AML-193 (cell line): ENCODE data around the gene SPPL3.
"Not testable (repeated sequence)": the region's sequence is repeated elsewhere in the genome, so short reads cannot be mapped to it uniquely, and the experiment has no call there.

Experiments
- DNase-seq, 2 experiments: peaks; one replicate each; lab custom pipeline; 2025; lab: John Stamatoyannopoulos, UW

The SPPL3 gene

GRCh38 chr12:120844768-120845449 lies 59.2 kb downstream of the SPPL3 start:
- no peak for DNase-seq

- no peak for DNase-seq
Observed at GRCh38 chr12:120844297-120844696, 59.9 kb downstream of the SPPL3 start.

GRCh38 chr12:120843472-120843871 lies 60.7 kb downstream of the SPPL3 start:
- DNase-seq: no peak

DNA sequence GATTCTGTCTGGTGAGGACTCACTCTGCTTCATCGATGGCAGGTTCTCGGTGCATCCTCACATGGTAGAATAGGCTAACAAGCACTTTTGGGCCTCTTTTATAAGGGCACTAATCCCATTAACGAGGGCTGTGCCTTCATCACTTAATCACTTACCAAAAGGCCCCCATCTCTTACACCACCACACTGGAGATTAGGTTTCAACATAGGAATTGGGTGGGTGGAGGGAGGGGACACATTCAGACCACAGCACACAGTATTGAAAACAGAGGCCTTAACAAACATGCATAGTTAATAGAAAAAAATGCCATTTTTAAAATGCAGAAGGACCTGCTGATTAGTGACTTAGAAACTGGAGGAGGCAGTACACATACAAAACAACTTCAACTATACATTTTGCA lies 61.6 kb downstream of the SPPL3 start:
- DNase-seq: no peak

DNA sequence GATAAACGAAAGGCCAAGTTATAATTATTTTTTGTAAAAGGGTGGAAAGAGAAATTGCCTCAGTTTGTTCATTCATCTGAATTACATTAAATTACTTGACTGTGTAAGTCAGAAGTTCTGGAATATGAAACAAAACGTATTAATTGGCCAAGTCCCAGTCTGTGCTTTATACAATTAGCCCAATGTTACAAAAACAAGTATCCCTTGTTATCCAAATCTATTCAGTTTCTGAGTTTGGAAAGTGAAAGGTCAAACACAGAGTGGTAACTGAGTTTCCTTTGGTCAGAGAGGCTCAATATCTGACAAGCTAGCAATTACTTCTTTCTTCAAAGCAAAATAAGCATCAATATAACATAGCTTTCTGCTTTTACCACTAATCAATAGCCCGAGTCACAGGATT lies 62.6 kb downstream of the SPPL3 start:
- DNase-seq: no peak

DNA sequence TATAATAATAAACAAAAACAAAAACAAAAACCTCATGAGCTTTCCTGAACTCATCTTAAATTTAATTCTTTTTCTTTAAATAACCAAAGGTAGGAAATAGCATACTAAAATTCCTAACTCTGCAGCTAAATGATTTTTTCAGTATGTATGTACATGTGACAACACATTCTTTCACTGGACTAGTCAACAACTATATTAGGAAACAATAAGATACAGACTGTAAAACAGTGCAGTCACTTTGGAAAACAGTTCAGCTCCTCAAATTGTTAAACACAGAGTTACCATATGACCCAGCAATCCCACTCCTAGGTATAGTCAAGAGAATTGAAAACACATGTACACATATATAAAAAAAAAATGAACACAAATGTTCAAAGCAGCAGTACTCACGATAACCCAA lies 64.7 kb downstream of the SPPL3 start:
- no peak for DNase-seq

DNA sequence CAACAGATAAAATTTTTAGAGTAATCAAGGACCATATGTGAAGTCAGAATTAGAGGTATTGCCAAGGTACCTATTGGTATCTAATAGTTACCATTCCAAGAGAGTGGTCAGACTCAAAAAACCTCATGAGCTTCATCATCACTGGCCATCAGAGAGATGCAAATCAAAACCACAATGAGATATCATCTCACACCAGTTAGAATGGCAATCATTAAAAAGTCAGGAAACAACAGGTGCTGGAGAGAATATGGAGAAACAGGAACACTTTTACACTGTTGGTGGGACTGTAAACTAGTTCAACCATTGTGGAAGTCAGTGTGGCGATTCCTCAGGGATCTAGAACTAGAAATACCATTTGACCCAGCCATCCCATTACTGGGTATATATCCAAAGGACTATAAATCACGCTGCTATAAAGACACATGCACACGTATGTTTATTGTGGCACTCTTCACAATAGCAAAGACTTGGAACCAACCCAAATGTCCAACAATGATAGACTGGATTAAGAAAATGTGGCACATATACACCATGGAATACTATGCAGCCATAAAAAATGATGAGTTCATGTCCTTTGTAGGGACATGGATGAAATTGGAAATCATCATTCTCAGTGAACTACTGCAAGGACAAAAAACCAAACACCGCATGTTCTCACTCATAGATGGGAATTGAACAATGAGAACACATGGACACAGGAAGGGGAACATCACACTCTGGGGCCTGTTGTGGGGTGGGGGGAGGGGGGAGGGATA lies 65.4 kb downstream of the SPPL3 start:
- DNase-seq: not testable (repeated sequence)

GRCh38 chr12:120836114-120836684 lies 68.0 kb downstream of the SPPL3 start:
- DNase-seq: no peak

DNA sequence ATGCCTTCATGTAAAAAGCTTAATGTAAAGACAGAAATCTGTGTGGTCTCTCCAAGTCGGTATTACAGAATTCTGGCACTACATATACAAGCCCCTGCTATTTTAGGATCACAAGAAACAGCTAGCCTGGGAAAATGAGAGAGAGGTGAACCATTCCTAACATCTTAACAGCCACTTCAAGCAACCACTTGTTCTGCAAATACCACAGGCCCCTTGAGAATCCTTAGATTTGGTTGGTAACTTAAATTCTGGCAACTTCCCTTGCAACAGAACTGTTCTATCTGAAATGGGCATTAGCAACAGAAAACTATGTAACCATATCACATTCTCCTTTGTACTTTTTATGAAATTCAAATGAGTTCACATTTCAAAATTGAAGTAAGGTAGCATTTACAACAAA lies 68.5 kb downstream of the SPPL3 start:
- no peak for DNase-seq

GRCh38 chr12:120835304-120835612 lies 68.9 kb downstream of the SPPL3 start:
- DNase-seq: no peak

DNA sequence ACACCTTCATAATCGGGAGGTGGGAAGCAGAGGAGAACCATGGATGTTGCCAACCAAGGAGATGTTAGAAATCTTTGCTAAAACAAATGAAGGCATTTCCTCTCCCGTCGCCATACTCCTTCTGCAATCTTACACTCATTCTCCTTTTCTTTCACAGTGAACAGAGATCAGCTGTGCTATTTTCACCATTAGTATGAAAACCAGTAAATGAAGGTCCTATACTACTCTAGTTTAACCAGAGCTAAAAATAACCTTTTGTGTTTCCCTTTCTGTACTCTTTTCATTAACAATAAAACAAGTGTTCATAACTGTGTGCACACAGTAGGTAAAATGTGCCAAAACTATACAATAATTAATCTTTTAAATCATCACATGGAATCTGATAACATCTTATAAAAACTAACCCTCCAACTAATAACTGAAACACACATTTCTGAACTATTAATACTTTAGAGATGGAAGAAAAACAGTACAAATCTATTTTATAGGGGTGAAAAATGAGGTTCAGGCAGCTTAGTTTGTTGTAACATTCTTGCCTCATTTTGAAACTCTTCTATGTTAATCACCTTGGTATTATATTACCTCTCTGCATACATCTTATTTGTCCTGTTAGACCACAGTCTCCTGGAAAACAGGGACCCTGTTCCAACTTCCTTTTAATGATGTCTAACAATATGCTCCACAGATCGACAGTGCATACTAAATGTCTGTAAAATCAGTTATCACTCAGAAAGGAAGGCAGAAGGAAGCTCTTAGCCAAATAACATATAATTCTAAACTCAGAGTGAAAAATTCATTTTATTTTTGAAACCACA lies 69.5 kb downstream of the SPPL3 start:
- no peak for DNase-seq

DNA sequence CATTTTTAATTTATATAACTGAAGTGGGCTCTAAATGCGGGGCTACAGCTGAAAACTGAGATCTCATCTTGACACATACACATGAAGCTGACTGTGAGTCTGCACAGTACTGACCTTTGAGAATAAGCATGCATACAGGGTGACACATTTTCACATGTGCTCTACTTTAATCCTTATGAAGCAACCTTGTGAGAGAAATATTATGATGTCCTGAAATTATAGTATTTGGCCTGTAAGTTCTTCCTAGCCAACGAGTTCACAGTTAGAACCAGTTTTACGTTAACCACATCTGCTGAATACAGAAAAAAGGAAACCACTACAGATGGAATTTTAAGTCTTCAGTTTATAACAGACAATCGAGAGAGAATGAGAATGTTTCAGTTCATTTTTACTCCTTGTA lies 70.3 kb downstream of the SPPL3 start:
- no peak for DNase-seq

DNA sequence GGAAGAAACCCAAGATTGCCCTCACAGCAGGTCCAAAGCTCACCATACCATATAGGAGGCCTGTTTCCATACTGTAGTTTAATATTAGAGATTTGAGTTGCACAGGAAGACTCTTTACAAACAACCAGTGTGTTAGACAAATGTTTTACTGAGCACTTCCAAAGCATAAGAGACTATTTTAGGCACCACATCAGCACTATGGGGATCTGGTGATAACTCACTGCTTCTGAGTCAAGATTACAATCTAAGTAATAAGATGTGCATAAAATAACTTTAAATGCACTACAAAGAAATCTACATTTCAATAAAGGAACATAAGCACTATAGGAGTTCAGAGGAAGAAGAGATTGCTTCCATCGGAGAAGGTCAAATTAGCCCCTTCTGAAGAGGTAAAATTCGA lies 71.4 kb downstream of the SPPL3 start:
- no peak for DNase-seq

- no peak for DNase-seq
Observed at GRCh38 chr12:120831648-120832267, 72.4 kb downstream of the SPPL3 start.

DNA sequence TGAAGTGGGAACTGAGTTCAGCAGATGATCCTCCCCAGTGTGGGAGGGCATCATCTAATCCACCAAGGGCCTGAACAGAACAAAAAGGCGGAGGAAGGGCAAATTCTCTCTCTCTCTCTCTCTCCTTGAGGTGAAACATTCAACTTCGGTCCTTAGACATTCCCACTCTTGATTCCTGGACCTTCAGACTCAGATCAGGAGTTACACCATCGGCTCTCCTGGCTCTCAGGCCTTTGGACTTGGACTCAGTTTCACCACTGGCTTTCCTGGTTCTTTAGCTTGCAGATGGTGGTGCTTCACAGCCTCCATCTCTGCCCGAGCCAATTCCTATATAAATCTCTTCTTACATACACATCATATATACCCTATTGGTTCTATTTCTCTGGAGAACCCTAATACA lies 73.2 kb downstream of the SPPL3 start:
- DNase-seq: no peak

- DNase-seq: no peak
Observed at GRCh38 chr12:120830052-120830940, 73.9 kb downstream of the SPPL3 start.

DNA sequence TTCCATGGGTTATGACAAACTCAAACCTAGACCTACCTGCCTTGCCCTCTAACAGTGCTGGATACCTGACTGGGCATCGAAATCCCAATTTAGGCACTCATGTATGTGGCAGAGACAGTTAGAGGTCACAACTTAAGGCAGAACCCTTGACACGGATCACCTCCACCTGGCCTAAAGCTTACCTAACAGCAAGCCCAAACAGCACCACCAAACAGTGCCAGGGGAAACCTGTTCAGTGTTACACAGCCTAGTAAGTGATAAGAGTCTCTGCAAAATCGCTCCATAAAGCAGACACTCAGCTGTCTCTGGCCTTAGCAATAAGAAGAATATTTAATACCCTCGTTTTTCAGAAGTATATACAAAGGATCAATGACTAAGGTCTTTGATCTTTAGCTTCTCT lies 77.8 kb downstream of the SPPL3 start:
- no peak for DNase-seq

DNA sequence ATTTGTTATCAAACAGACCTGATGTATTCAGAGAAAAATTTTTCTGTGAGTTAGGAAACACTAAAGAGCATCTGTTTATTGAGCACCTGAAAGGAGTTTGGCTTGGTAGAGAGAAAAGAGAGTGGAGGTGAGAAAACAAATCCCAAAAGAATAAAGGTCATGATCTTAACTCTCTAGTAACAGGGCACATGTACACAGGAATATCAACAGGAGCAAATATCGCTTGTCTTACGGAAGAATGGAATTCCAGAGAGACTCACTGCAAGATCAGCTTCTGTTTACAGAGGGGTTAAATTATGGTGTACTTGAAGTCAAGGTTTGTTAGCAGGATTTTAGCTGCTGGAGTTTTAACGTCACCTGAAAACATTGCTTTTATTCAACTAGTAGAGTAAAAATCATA lies 78.8 kb downstream of the SPPL3 start:
- no peak for DNase-seq

GRCh38 chr12:120822832-120823503 lies 81.2 kb downstream of the SPPL3 start:
- DNase-seq: no peak

- DNase-seq: no peak
Observed at GRCh38 chr12:120821878-120822277, 82.3 kb downstream of the SPPL3 start.
